HEK293 (cell line): ENCODE data around the gene RHEB.

Experiments
- CTCF ChIA-PET: fragments of 350-600 bp; formaldehyde crosslinking; extraction: SDS; loops from one replicate; lab custom pipeline; 2021; ENCODE audit warnings: antibody characterized with exemption; lab: Yijun Ruan, JAX
- POLR2A ChIA-PET: fragments of 300-600 bp; formaldehyde crosslinking; extraction: SDS; loops from one replicate; lab custom pipeline; 2020; ENCODE audit warnings: antibody characterized with exemption, inconsistent platforms; lab: Yijun Ruan, JAX
- H3K27ac ChIP-seq: fragments of 200-500 bp; sonication (Bioruptor generic); 2 replicates; pipeline ENCODE4 v1.5.1; 2014; ENCODE audit warnings: low read depth, low read length, control low read depth, inconsistent platforms; ENCODE audit errors: extremely low read depth
- H3K36me3 ChIP-seq, 2 experiments: fragments of 200-500 bp in 1 of 2; sonication (Bioruptor generic) in 1 of 2; 1 replicate in 1 of 2; 2 replicates in 1 of 2; pipeline ENCODE4 v1.5.1; 2014 to 2017; ENCODE audit warnings: inconsistent platforms in 2 of 2, low read length in 2 of 2; ENCODE audit not compliant: control insufficient read depth in 2 of 2, insufficient read depth in 1 of 2
- H3K4me1 ChIP-seq: fragments of 200-500 bp; sonication (Bioruptor generic); 2 replicates; pipeline ENCODE4 v1.5.1; 2014; ENCODE audit warnings: mild to moderate bottlenecking, low read length, inconsistent platforms; ENCODE audit not compliant: control insufficient read depth, insufficient read depth
- H3K4me3 ChIP-seq: 2 replicates; pipeline ENCODE4 v1.5.1; 2011; ENCODE audit warnings: low read depth, mild to moderate bottlenecking, control low read depth, low read length, moderate library complexity
- H3K9me3 ChIP-seq: fragments of 200-500 bp; sonication (Bioruptor generic); 2 replicates; pipeline ENCODE4 v1.5.1; 2014; ENCODE audit warnings: low read depth, low read length, inconsistent platforms; ENCODE audit not compliant: control insufficient read depth, insufficient read depth
- KLF10 ChIP-seq: fragments of 450-650 bp; IDR thresholded peaks from 2 replicates; pipeline ENCODE4 v1.5.1; 2018; ENCODE audit warnings: missing biosample characterization, mild to moderate bottlenecking, missing genetic modification characterization
- KLF16 ChIP-seq: fragments of 450-650 bp; formaldehyde crosslinking; IDR thresholded peaks from 2 replicates; pipeline ENCODE4 v1.5.1; 2017; ENCODE audit warnings: missing biosample characterization, missing genetic modification characterization
- KLF7 ChIP-seq: fragments of 450-650 bp; formaldehyde crosslinking; IDR thresholded peaks from 2 replicates; pipeline ENCODE4 v1.5.1; 2016; ENCODE audit warnings: missing biosample characterization, missing genetic modification characterization, borderline replicate concordance
- PRDM1 ChIP-seq: fragments of 450-650 bp; formaldehyde crosslinking; IDR thresholded peaks from 2 replicates; pipeline ENCODE4; 2016; ENCODE audit warnings: missing biosample characterization, missing genetic modification characterization
- SALL2 ChIP-seq: fragments of 450-650 bp; formaldehyde crosslinking; IDR thresholded peaks from 2 replicates; pipeline ENCODE4 v1.5.0; 2017; ENCODE audit warnings: missing biosample characterization, mild to moderate bottlenecking, missing genetic modification characterization, borderline replicate concordance
- SCRT1 ChIP-seq: fragments of 450-650 bp; formaldehyde crosslinking; IDR thresholded peaks from 2 replicates; pipeline ENCODE4 v1.5.1; 2016; ENCODE audit warnings: missing biosample characterization, missing genetic modification characterization, borderline replicate concordance
- ZNF138 ChIP-seq: fragments of 450-650 bp; formaldehyde crosslinking; IDR thresholded peaks from 2 replicates; pipeline ENCODE4 v1.5.1; 2016; ENCODE audit warnings: missing biosample characterization, missing genetic modification characterization, borderline replicate concordance
- ZNF155 ChIP-seq: fragments of 450-650 bp; formaldehyde crosslinking; IDR thresholded peaks from 2 replicates; pipeline ENCODE4 v1.5.1; 2016; ENCODE audit warnings: missing biosample characterization, missing genetic modification characterization
- ZNF157 ChIP-seq: fragments of 450-650 bp; formaldehyde crosslinking; IDR thresholded peaks from 2 replicates; pipeline ENCODE4 v1.5.1; 2016; ENCODE audit warnings: missing biosample characterization, missing genetic modification characterization
- ZNF341 ChIP-seq: fragments of 450-650 bp; formaldehyde crosslinking; IDR thresholded peaks from 2 replicates; pipeline ENCODE4; 2016; ENCODE audit warnings: low read depth, missing biosample characterization, missing genetic modification characterization
- ZNF37A ChIP-seq: fragments of 450-650 bp; IDR thresholded peaks from 2 replicates; pipeline ENCODE4 v1.5.1; 2018; ENCODE audit warnings: missing biosample characterization, missing genetic modification characterization
- ZNF473 ChIP-seq: fragments of 450-650 bp; formaldehyde crosslinking; IDR thresholded peaks from 2 replicates; pipeline ENCODE4 v1.5.1; 2017; ENCODE audit warnings: missing biosample characterization, missing genetic modification characterization
- ZNF48 ChIP-seq: fragments of 450-650 bp; formaldehyde crosslinking; IDR thresholded peaks from 2 replicates; pipeline ENCODE4 v1.5.1; 2016; ENCODE audit warnings: missing biosample characterization, missing genetic modification characterization
- ZNF843 ChIP-seq: fragments of 450-650 bp; formaldehyde crosslinking; IDR thresholded peaks from 2 replicates; pipeline ENCODE4 v1.5.1; 2016; ENCODE audit warnings: missing biosample characterization, missing genetic modification characterization
- TF ChIP-seq, protein P1 (sequence below): fragments of 450-650 bp; formaldehyde crosslinking; optimal IDR thresholded peaks from 2 replicates; pipeline ENCODE3; 2016; ENCODE audit warnings: missing biosample characterization, mild to moderate bottlenecking, missing genetic modification characterization
- TF ChIP-seq, protein P2 (sequence below): fragments of 450-650 bp; IDR thresholded peaks from 2 replicates; pipeline ENCODE4 v1.5.1; 2018; ENCODE audit warnings: missing biosample characterization, missing genetic modification characterization
- TF ChIP-seq, protein P3 (sequence below): fragments of 450-650 bp; formaldehyde crosslinking; IDR thresholded peaks from 2 replicates; pipeline ENCODE4 v1.5.1; 2016; ENCODE audit warnings: missing biosample characterization, missing genetic modification characterization, borderline replicate concordance

The RHEB gene

DNA sequence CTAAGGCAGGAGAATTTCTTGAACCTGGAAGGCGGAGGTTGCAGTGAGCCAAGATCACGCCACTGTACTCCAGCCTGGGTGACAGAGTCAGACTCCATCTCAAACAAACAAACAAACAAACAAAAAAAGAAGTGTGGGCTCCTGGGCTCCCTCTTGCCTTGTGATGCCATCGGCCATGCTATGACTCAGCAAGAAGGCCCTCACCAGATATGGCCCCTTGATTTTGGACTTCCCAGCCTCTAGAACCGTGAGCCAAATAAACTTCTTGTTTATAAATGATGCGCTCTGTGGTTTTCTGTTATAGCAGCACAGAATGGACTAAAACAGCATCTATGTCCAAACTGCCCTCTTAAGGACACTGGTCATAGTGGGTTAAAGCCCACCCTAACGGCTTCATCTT is 29.9 kb upstream of the RHEB start (continued):
- TF ChIP-seq, protein P1, sequence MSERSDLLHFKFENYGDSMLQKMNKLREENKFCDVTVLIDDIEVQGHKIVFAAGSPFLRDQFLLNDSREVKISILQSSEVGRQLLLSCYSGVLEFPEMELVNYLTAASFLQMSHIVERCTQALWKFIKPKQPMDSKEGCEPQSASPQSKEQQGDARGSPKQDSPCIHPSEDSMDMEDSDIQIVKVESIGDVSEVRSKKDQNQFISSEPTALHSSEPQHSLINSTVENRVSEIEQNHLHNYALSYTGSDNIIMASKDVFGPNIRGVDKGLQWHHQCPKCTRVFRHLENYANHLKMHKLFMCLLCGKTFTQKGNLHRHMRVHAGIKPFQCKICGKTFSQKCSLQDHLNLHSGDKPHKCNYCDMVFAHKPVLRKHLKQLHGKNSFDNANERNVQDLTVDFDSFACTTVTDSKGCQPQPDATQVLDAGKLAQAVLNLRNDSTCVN (tag by site-specific recombination): no peak
- TF ChIP-seq SCRT1: no peak

DNA sequence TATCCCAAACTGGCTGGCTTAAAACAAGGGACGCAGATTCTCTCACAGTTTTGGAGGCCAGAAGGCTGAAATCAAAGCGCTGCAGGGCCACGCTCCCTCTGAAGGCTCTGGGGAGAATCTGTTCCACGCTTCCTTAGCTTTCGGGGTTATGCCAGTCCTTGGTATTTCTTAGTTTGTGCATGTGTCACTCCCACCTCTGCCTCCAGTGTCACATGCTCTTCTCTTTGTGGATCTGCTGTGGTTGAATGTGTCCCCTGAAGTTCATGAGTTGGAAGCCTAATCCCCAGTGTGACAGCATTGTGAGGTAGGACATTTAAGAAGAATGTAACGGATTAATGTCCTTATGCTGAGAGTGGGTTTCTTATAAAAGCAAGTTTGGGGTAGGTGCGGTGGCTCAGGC is 29.4 kb upstream of the RHEB start:
- CTCF ChIA-PET: no interaction called here
- no peak overlapping the region for H3K27ac ChIP-seq
- H3K4me3 ChIP-seq: no peak overlapping the region
- POLR2A ChIA-PET: no interaction called here
- no peaks in the 10 kb centered on the region for H3K4me1 ChIP-seq
- no peaks in the 10 kb centered on the region for H3K9me3 ChIP-seq
- no peak for TF ChIP-seq SALL2 (tag by site-specific recombination)
- TF ChIP-seq ZNF37A (tag by site-specific recombination): no peak
- no peak for TF ChIP-seq KLF16
- no peak for TF ChIP-seq PRDM1 (tag by site-specific recombination)
- TF ChIP-seq, protein P2, sequence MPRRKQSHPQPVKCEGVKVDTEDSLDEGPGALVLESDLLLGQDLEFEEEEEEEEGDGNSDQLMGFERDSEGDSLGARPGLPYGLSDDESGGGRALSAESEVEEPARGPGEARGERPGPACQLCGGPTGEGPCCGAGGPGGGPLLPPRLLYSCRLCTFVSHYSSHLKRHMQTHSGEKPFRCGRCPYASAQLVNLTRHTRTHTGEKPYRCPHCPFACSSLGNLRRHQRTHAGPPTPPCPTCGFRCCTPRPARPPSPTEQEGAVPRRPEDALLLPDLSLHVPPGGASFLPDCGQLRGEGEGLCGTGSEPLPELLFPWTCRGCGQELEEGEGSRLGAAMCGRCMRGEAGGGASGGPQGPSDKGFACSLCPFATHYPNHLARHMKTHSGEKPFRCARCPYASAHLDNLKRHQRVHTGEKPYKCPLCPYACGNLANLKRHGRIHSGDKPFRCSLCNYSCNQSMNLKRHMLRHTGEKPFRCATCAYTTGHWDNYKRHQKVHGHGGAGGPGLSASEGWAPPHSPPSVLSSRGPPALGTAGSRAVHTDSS (tag by site-specific recombination): no peak
- TF ChIP-seq ZNF157: no peak
- TF ChIP-seq ZNF843 (tag by site-specific recombination): no peak
- TF ChIP-seq, protein P3, sequence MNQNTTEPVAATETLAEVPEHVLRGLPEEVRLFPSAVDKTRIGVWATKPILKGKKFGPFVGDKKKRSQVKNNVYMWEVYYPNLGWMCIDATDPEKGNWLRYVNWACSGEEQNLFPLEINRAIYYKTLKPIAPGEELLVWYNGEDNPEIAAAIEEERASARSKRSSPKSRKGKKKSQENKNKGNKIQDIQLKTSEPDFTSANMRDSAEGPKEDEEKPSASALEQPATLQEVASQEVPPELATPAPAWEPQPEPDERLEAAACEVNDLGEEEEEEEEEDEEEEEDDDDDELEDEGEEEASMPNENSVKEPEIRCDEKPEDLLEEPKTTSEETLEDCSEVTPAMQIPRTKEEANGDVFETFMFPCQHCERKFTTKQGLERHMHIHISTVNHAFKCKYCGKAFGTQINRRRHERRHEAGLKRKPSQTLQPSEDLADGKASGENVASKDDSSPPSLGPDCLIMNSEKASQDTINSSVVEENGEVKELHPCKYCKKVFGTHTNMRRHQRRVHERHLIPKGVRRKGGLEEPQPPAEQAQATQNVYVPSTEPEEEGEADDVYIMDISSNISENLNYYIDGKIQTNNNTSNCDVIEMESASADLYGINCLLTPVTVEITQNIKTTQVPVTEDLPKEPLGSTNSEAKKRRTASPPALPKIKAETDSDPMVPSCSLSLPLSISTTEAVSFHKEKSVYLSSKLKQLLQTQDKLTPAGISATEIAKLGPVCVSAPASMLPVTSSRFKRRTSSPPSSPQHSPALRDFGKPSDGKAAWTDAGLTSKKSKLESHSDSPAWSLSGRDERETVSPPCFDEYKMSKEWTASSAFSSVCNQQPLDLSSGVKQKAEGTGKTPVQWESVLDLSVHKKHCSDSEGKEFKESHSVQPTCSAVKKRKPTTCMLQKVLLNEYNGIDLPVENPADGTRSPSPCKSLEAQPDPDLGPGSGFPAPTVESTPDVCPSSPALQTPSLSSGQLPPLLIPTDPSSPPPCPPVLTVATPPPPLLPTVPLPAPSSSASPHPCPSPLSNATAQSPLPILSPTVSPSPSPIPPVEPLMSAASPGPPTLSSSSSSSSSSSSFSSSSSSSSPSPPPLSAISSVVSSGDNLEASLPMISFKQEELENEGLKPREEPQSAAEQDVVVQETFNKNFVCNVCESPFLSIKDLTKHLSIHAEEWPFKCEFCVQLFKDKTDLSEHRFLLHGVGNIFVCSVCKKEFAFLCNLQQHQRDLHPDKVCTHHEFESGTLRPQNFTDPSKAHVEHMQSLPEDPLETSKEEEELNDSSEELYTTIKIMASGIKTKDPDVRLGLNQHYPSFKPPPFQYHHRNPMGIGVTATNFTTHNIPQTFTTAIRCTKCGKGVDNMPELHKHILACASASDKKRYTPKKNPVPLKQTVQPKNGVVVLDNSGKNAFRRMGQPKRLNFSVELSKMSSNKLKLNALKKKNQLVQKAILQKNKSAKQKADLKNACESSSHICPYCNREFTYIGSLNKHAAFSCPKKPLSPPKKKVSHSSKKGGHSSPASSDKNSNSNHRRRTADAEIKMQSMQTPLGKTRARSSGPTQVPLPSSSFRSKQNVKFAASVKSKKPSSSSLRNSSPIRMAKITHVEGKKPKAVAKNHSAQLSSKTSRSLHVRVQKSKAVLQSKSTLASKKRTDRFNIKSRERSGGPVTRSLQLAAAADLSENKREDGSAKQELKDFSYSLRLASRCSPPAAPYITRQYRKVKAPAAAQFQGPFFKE (tag by site-specific recombination): no peak
- TF ChIP-seq, protein P1 (tag by site-specific recombination): no peak
- no peak for TF ChIP-seq KLF7 (tag by site-specific recombination)
- no peak for TF ChIP-seq KLF10 (tag by site-specific recombination)
- TF ChIP-seq ZNF341: no peak
- no peak for TF ChIP-seq ZNF48
- no peak for TF ChIP-seq ZNF138 (tag by site-specific recombination)
- no peak for TF ChIP-seq ZNF473 (tag by site-specific recombination)
- TF ChIP-seq ZNF155 (tag by site-specific recombination): no peak
- H3K36me3 ChIP-seq: no peaks in the 10 kb centered on the region
